SU-DHL-6 (cell line): Measurements from ENCODE around the gene LPGAT1.

ENCODE experiments used
- CTCF ChIP-seq: fragments of 200-600 bp; sonication (generic); IDR thresholded peaks from one replicate; pipeline ENCODE4 v1.5.1; 2017; ENCODE audit warnings: antibody characterized with exemption, mild to moderate bottlenecking, low read length, moderate library complexity; ENCODE audit not compliant: insufficient read depth, poor library complexity, severe bottlenecking
- EZH2phosphoT487 ChIP-seq: fragments of 200-600 bp; sonication (generic), shearing (Covaris generic); conservative IDR thresholded peaks from 2 replicates; pipeline ENCODE4 v1.6.1; 2018; ENCODE audit warnings: mild to moderate bottlenecking, antibody characterized with exemption, low read length, moderate library complexity, mixed read lengths

GRCh38 chr1:211843018-211843417 lies 12.5 kb upstream of the LPGAT1 start:
- TF ChIP-seq CTCF = no peak
- no peak for TF ChIP-seq EZH2phosphoT487
